H1 (cell line): ENCODE data around the gene LGI4. TPM values are rescaled to one million over a fixed set of nuclear protein-coding genes. Genes with fewer than 3 reads are reported as not detected.

ENCODE experiments used
- CTCF ChIA-PET: fragments of 300-600 bp; sonication (Branson Sonifier 250); formaldehyde crosslinking; loops from one replicate; lab custom pipeline; 2021; ENCODE audit not compliant: partially characterized antibody; lab: Charles Lee
- POLR2A ChIA-PET: fragments of 300-600 bp; sonication (Branson Sonifier 250); formaldehyde crosslinking; loops from one replicate; lab custom pipeline; 2021; ENCODE audit warnings: inconsistent platforms; ENCODE audit not compliant: partially characterized antibody; lab: Charles Lee
- DNase-seq, 2 experiments: peaks; one replicate each; pipeline versions ENCODE4 v3.0.0 to v3.0.0-alpha.2; 2010 to 2022; ENCODE audit warnings: low spot score in 2 of 2, low read depth in 1 of 2, mixed read lengths in 1 of 2
- FAIRE-seq: peaks from 2 replicates; lab custom pipeline; 2011; peaks lifted over from hg19 to GRCh38; lab: Jason Lieb, UNC
- H2AFZ ChIP-seq: 2 replicates; pipeline ENCODE4 v1.8.1; 2012; ENCODE audit warnings: low read length, inconsistent platforms
- H2AK5ac ChIP-seq: 2 replicates; pipeline ENCODE4 v1.6.1; 2013; ENCODE audit warnings: low read depth, low read length
- H2BK120ac ChIP-seq: replicated peaks from 2 replicates; pipeline ENCODE3; 2013; ENCODE audit warnings: low read depth, low read length, inconsistent platforms
- H2BK12ac ChIP-seq: 2 replicates; pipeline ENCODE4 v1.6.1; 2013; ENCODE audit warnings: low read depth, low read length
- H2BK15ac ChIP-seq: 2 replicates; pipeline ENCODE4 v1.6.1; 2013; ENCODE audit warnings: low read length
- H2BK20ac ChIP-seq: 2 replicates; pipeline ENCODE4 v1.6.1; 2013; ENCODE audit warnings: low read length
- H2BK5ac ChIP-seq: 2 replicates; pipeline ENCODE4 v1.6.1; 2013; ENCODE audit warnings: low read depth, low read length
- H3K14ac ChIP-seq: 2 replicates; pipeline ENCODE4 v1.6.1; 2013; ENCODE audit warnings: inconsistent platforms; ENCODE audit not compliant: insufficient read length
- H3K18ac ChIP-seq: 2 replicates; pipeline ENCODE4 v1.6.1; 2013; ENCODE audit warnings: low read length; ENCODE audit errors: extremely low read depth
- H3K23ac ChIP-seq: 2 replicates; pipeline ENCODE4 v1.6.1; 2013; ENCODE audit warnings: inconsistent platforms; ENCODE audit not compliant: insufficient read length
- H3K23me2 ChIP-seq: 2 replicates; pipeline ENCODE4 v1.6.1; 2013; ENCODE audit warnings: low read depth, low read length
- H3K27ac ChIP-seq: 2 replicates; pipeline ENCODE4 v1.6.1; 2011; ENCODE audit warnings: low read depth, low read length, inconsistent platforms
- H3K27me3 ChIP-seq, 4 experiments: replicated peaks in 1 of 4; 1 replicate in 1 of 4; 2 replicates in 3 of 4; pipeline versions ENCODE4 v1.6.1 to v1.8.1; 2011 to 2013; ENCODE audit warnings: low read length in 3 of 4, mild to moderate bottlenecking in 3 of 4, inconsistent platforms in 2 of 4, mixed read lengths in 2 of 4, moderate library complexity in 1 of 4; ENCODE audit not compliant: control insufficient read depth in 3 of 4, insufficient read depth in 3 of 4; ENCODE audit errors: extremely low read depth in 1 of 4
- H3K36me3 ChIP-seq, 4 experiments: 2 replicates each; pipeline versions ENCODE4 v1.6.1 to v1.8.1; 2011 to 2013; ENCODE audit warnings: mild to moderate bottlenecking in 4 of 4, low read length in 3 of 4, moderate library complexity in 2 of 4, control low read depth in 1 of 4, inconsistent platforms in 1 of 4; ENCODE audit not compliant: insufficient read depth in 4 of 4, control insufficient read depth in 2 of 4
- H3K4ac ChIP-seq: replicated peaks from 2 replicates; pipeline ENCODE3; 2013; ENCODE audit warnings: low read length, low read depth, mixed read lengths, inconsistent platforms; ENCODE audit not compliant: insufficient read length
- H3K4me1 ChIP-seq, 4 experiments: replicated peaks in 1 of 4; 1 replicate in 1 of 4; 2 replicates in 3 of 4; pipeline versions ENCODE4 v1.6.1 to v1.8.1; 2011 to 2013; ENCODE audit warnings: low read length in 3 of 4, inconsistent platforms in 2 of 4, mixed read lengths in 1 of 4; ENCODE audit not compliant: insufficient read depth in 4 of 4, control insufficient read depth in 3 of 4
- H3K4me2 ChIP-seq, 2 experiments: 2 replicates each; pipeline versions ENCODE4 v1.6.1 to v1.8.1; 2011 to 2013; ENCODE audit warnings: low read depth in 2 of 2, low read length in 2 of 2, control low read depth in 1 of 2, inconsistent platforms in 1 of 2, mild to moderate bottlenecking in 1 of 2; ENCODE audit not compliant: insufficient read depth in 1 of 2
- H3K4me3 ChIP-seq, 4 experiments: fragments of 200-600, 300-600 bp in 1 of 4; sonication (generic), shearing (Covaris generic), sonication (Bioruptor Twin) in 1 of 4; 2 replicates each; pipeline versions ENCODE4 v1.5.1 to v1.8.1; 2011 to 2016; ENCODE audit warnings: low read length in 4 of 4, low read depth in 3 of 4, control low read depth in 2 of 4, inconsistent platforms in 2 of 4, mild to moderate bottlenecking in 2 of 4, mixed read lengths in 1 of 4, moderate library complexity in 1 of 4; ENCODE audit not compliant: insufficient read depth in 2 of 4; ENCODE audit errors: extremely low read depth in 1 of 4
- H3K56ac ChIP-seq: replicated peaks from 2 replicates; pipeline ENCODE3; 2013; ENCODE audit warnings: low read depth, mild to moderate bottlenecking, mixed read lengths, low read length, inconsistent platforms; ENCODE audit not compliant: insufficient read length
- H3K79me1 ChIP-seq: 2 replicates; pipeline ENCODE4 v1.6.1; 2013; ENCODE audit warnings: low read depth, low read length, control low read depth
- H3K79me2 ChIP-seq, 2 experiments: 2 replicates each; pipeline versions ENCODE4 v1.6.1 to v1.8.1; 2012 to 2013; ENCODE audit warnings: low read length in 2 of 2, mild to moderate bottlenecking in 2 of 2, inconsistent platforms in 1 of 2; ENCODE audit not compliant: insufficient read depth in 2 of 2, control insufficient read depth in 1 of 2
- H3K9ac ChIP-seq, 4 experiments: replicated peaks in 1 of 4; 1 replicate in 1 of 4; 2 replicates in 3 of 4; pipeline versions ENCODE4 v1.6.1 to v1.8.1; 2011 to 2013; ENCODE audit warnings: low read depth in 3 of 4, low read length in 3 of 4, control low read depth in 2 of 4, mild to moderate bottlenecking in 2 of 4, moderate library complexity in 2 of 4, inconsistent platforms in 1 of 4; ENCODE audit errors: extremely low read depth in 1 of 4
- H3K9me3 ChIP-seq, 2 experiments: 2 replicates each; pipeline versions ENCODE4 v1.6.1 to v1.8.1; 2012 to 2013; ENCODE audit warnings: mild to moderate bottlenecking in 2 of 2, moderate library complexity in 2 of 2, control low read depth in 1 of 2, inconsistent platforms in 1 of 2, low read depth in 1 of 2, low read length in 1 of 2, mixed read lengths in 1 of 2; ENCODE audit not compliant: insufficient read depth in 2 of 2
- H4K20me1 ChIP-seq, 2 experiments: replicated peaks in 1 of 2; 2 replicates each; pipeline versions ENCODE3 to v1.8.1; 2011 to 2013; ENCODE audit warnings: inconsistent platforms in 2 of 2, low read length in 2 of 2, mild to moderate bottlenecking in 1 of 2; ENCODE audit not compliant: insufficient read depth in 2 of 2, control insufficient read depth in 1 of 2
- H4K5ac ChIP-seq: 2 replicates; pipeline ENCODE4 v1.6.1; 2013; ENCODE audit warnings: low read length, low read depth, mixed read lengths, inconsistent platforms; ENCODE audit not compliant: insufficient read length
- H4K8ac ChIP-seq: 2 replicates; pipeline ENCODE4 v1.8.0; 2013; ENCODE audit warnings: mild to moderate bottlenecking, moderate library complexity, low read length, inconsistent platforms; ENCODE audit not compliant: insufficient read depth; ENCODE audit errors: extremely low read depth
- H4K91ac ChIP-seq: replicated peaks from 2 replicates; pipeline ENCODE3; 2013; ENCODE audit warnings: low read length, mixed read lengths, inconsistent platforms; ENCODE audit not compliant: insufficient read length
- ATF3 ChIP-seq: IDR thresholded peaks from 2 replicates; pipeline ENCODE4 v1.6.1; 2011; ENCODE audit warnings: low read depth, mild to moderate bottlenecking, low read length; ENCODE audit not compliant: insufficient read depth
- BCL11A ChIP-seq, 2 experiments: IDR thresholded peaks; one replicate each; pipeline ENCODE4 v1.6.1; 2011; ENCODE audit warnings: low read depth in 2 of 2, low read length in 2 of 2, mild to moderate bottlenecking in 2 of 2
- CBX5 ChIP-seq: fragments of 300-800, 300-1000 bp; sonication (generic); IDR thresholded peaks from 2 replicates; pipeline ENCODE4 v1.7.1; 2016; ENCODE audit warnings: antibody characterized with exemption, low read length, low read depth
- CTCF ChIP-seq, 3 experiments: IDR thresholded peaks; 1 replicate in 2 of 3; 2 replicates in 1 of 3; pipeline versions ENCODE4 v1.5.1 to v1.6.1; 2011; ENCODE audit warnings: low read length in 3 of 3, mild to moderate bottlenecking in 3 of 3, inconsistent platforms in 2 of 3, low read depth in 1 of 3, moderate library complexity in 1 of 3; ENCODE audit not compliant: insufficient read depth in 1 of 3; ENCODE audit errors: control extremely low read depth in 1 of 3
- E2F6 ChIP-seq: IDR thresholded peaks from 2 replicates; pipeline ENCODE4 v1.6.1; 2012; ENCODE audit warnings: inconsistent platforms
- FOSL1 ChIP-seq: IDR thresholded peaks from 2 replicates; pipeline ENCODE4 v1.6.1; 2011; ENCODE audit warnings: mild to moderate bottlenecking, low read depth, low read length, moderate library complexity; ENCODE audit not compliant: insufficient read depth
- NANOG ChIP-seq: IDR thresholded peaks from 2 replicates; pipeline ENCODE4 v1.6.1; 2011; ENCODE audit warnings: low read length, low read depth, mild to moderate bottlenecking, inconsistent platforms; ENCODE audit not compliant: insufficient read depth, poor library complexity, severe bottlenecking
- SIRT6 ChIP-seq: IDR thresholded peaks from one replicate; pipeline ENCODE4 v1.7.1; 2012; ENCODE audit warnings: low read length, inconsistent platforms
- SP1 ChIP-seq: IDR thresholded peaks from 2 replicates; pipeline ENCODE4 v1.6.1; 2011; ENCODE audit warnings: low read depth, low read length
- WGBS, 2 experiments: shearing (Covaris generic) in 1 of 2; methylation state at CpG; one replicate each; pipeline versions ENCODE4 v1.1.6 to v1.1.7; 2013 to 2015; ENCODE audit warnings: low lambda C conversion rate in 2 of 2, mixed read lengths in 2 of 2, inconsistent platforms in 1 of 2, low coverage in 1 of 2, missing lambda C conversion rate in 1 of 2; ENCODE audit not compliant: insufficient replicate concordance in 2 of 2, insufficient coverage in 1 of 2, insufficient read length in 1 of 2; ENCODE audit errors: extremely low coverage in 1 of 2, missing lambda C conversion rate in 1 of 2; 5-methylcytosine and 5-hydroxymethylcytosine counted together
- polyA plus RNA-seq, 7 experiments: library from polyadenylated mRNA; depleted of rRNA in 3 of 7; stranded (reverse) in 5 of 7; unstranded in 2 of 7; fragments of >200 nt in 5 of 7; fragments of 200-250 nt in 2 of 7; gene quantifications; 1 replicate in 5 of 7; 2 replicates in 1 of 7; 4 replicates in 1 of 7; pipeline versions ENCODE4 v1.2.1 to v1.2.3, GENCODE V29; 2011 to 2013; ENCODE audit warnings: missing spikeins in 2 of 7, mixed read lengths in 2 of 7
- total RNA-seq: library from RNA; stranded (reverse); fragmentation: NEBNext Ultra II Directional; extraction: Animal tissue kit (Norgen Biotek cat#: 25700); gene quantifications from 2 replicates; pipeline ENCODE4 v1.2.1, GENCODE V29; 2021

The LGI4 gene
- total and polyA plus RNA-seq, 2 of the 8 experiments (the other 6 are each of a cell fraction or from before 2014, with no cell fraction given) = 2.0 to 8.2 TPM

- Histone ChIP-seq H2BK5ac (no peak overlapping the region), H3K4ac (no peak overlapping the region), H2BK20ac (no peak overlapping the region), H3K36me3 (no peaks in the 10 kb centered on the region), H4K91ac (no peak overlapping the region), H2AK5ac (no peak overlapping the region), H3K79me1 (no peaks in the 10 kb centered on the region), H2BK15ac (no peak overlapping the region), H3K56ac (no peak overlapping the region), H3K4me2 (no peak overlapping the region), H3K23ac (no peak overlapping the region), H2BK12ac (peak overlapping the region; percentile 75; the same call in 1 of the 2 replicates), H3K9me3 (no peaks in the 10 kb centered on the region), H4K8ac (no peak overlapping the region), H3K23me2 (no peaks in the 10 kb centered on the region), H2BK120ac (no peak overlapping the region), H3K79me2 (no peaks in the 10 kb centered on the region), H3K14ac (no peak overlapping the region), H3K27me3 (peaks cover 0 to 2% (median 0%) of the 10 kb centered on the region in 4 experiments; a peak in 1 of 7 replicates), H3K18ac (no peak overlapping the region), H4K5ac (no peak overlapping the region), H4K20me1 (no peaks in the 10 kb centered on the region), H3K4me3 (no peak overlapping the region), H3K9ac (no peak overlapping the region), H3K27ac (no peak overlapping the region), H3K4me1 (peaks cover 0 to 23% (median 15%) of the 10 kb centered on the region in 4 experiments; a peak in 6 of 7 replicates), H2AFZ (no peak overlapping the region)
- FAIRE-seq (no peak), DNase-seq (no peak)
- ChIA-PET CTCF (interaction anchor here (0.8 to 6.9 kb wide), 12 partner anchors 7 to 258 kb away, joined by 3 to 154 read pairs (median 6); partner anchors contain the start of genes FXYD1, FXYD5, FXYD7 and LGI4), POLR2A (interaction anchor here (1.6 to 1.7 kb wide), 2 partner anchors 26 to 62 kb away, joined by 4 to 5 read pairs; partner anchors contain the start of gene FXYD7)
- WGBS, 2 experiments = 87% methylated on average over 11 of the region's 11 CpGs; no CpG with 5 or more reads in 1 of the 2 experiments
- no peak for TF ChIP-seq E2F6
- TF ChIP-seq FOSL1 = no peak
- no peak for TF ChIP-seq CBX5
- no peak for TF ChIP-seq ATF3
- no peak for TF ChIP-seq CTCF (IDR thresholded peaks at IDR 0.05; ENCODE audit: control extremely low read depth in 1 of 3, insufficient read depth in 1 of 3, low read depth in 1 of 3, low read length in 3 of 3)
- no peak for TF ChIP-seq NANOG
- TF ChIP-seq SIRT6 = no peak
- no peak for TF ChIP-seq BCL11A (IDR thresholded peaks at IDR 0.05; ENCODE audit: low read depth in 2 of 2, low read length in 2 of 2)
- no peak for TF ChIP-seq SP1
These were observed 17.1 kb downstream of the LGI4 start for GRCh38 chr19:35117799-35118198.
